Measurements from ENCODE around the gene PDLIM3.

Gene PDLIM3

GRCh38 chr4:185576314-185576961 is 41.1 kb upstream of the PDLIM3 start:
- Histone ChIP-seq H3K27me3 (ENCODE audit: insufficient read depth, low read length, poor library complexity) (no peaks in the 10 kb centered on the region), H3K79me2 (ENCODE audit: insufficient read depth, low read length) (no peaks in the 10 kb centered on the region), H2AFZ (ENCODE audit: low read depth, low read length) (no peak overlapping the region), H3K4me1 (ENCODE audit: insufficient read depth, low read length) (no peaks in the 10 kb centered on the region), H3K27ac (ENCODE audit: low read length) (no peak overlapping the region), H3K4me3 (ENCODE audit: low read depth in 1 of 2, low read length in 2 of 2) (no peak overlapping the region), H4K20me1 (ENCODE audit: insufficient read depth, low read length) (no peaks in the 10 kb centered on the region), H3K9me3 (ENCODE audit: insufficient read depth, low read length, severe bottlenecking) (no peaks in the 10 kb centered on the region), H3K36me3 (ENCODE audit: insufficient read depth, low read length) (no peaks in the 10 kb centered on the region), H3K4me2 (ENCODE audit: insufficient read depth, low read length) (no peak overlapping the region), H3K9ac (ENCODE audit: low read depth, low read length) (no peak overlapping the region)
- DNase-seq: no peak
- TF ChIP-seq CTCF (IDR thresholded peaks at IDR 0.05; ENCODE audit: borderline replicate concordance, extremely low read depth, low read length, poor library complexity, severe bottlenecking): no peak
- TF ChIP-seq EZH2 (IDR thresholded peaks at IDR 0.05; ENCODE audit: borderline replicate concordance, low read depth, low read length, severe bottlenecking): no peak
- ATAC-seq (ENCODE audit: insufficient read depth, low read depth): no peak

- H2AFZ ChIP-seq (ENCODE audit: low read depth, low read length): no peak overlapping the region
- TF ChIP-seq CTCF (IDR thresholded peaks at IDR 0.05; ENCODE audit: borderline replicate concordance, extremely low read depth, low read length, poor library complexity, severe bottlenecking) (no peak), EZH2 (IDR thresholded peaks at IDR 0.05; ENCODE audit: borderline replicate concordance, low read depth, low read length, severe bottlenecking) (no peak)
- H3K9ac ChIP-seq (ENCODE audit: low read depth, low read length): no peak overlapping the region
- no peak overlapping the region for H3K4me2 ChIP-seq (ENCODE audit: insufficient read depth, low read length)
- no peak for ATAC-seq (ENCODE audit: insufficient read depth, low read depth)
- no peaks in the 10 kb centered on the region for H3K4me1 ChIP-seq (ENCODE audit: insufficient read depth, low read length)
- DNase-seq: no peak
- no peaks in the 10 kb centered on the region for H3K79me2 ChIP-seq (ENCODE audit: insufficient read depth, low read length)
- H3K9me3 ChIP-seq (ENCODE audit: insufficient read depth, low read length, severe bottlenecking): no peaks in the 10 kb centered on the region
- H3K4me3 ChIP-seq (ENCODE audit: low read depth in 1 of 2, low read length in 2 of 2): no peak overlapping the region
- H3K27ac ChIP-seq (ENCODE audit: low read length): no peak overlapping the region
- H4K20me1 ChIP-seq (ENCODE audit: insufficient read depth, low read length): no peaks in the 10 kb centered on the region
- no peaks in the 10 kb centered on the region for H3K36me3 ChIP-seq (ENCODE audit: insufficient read depth, low read length)
- H3K27me3 ChIP-seq (ENCODE audit: insufficient read depth, low read length, poor library complexity): no peaks in the 10 kb centered on the region
Observed at GRCh38 chr4:185573651-185574199, 38.4 kb upstream of the PDLIM3 start.

GRCh38 chr4:185570727-185571126 is 35.4 kb upstream of the PDLIM3 start:
- H3K79me2 ChIP-seq (ENCODE audit: insufficient read depth, low read length): no peaks in the 10 kb centered on the region
- no peak overlapping the region for H2AFZ ChIP-seq (ENCODE audit: low read depth, low read length)
- no peak overlapping the region for H3K27ac ChIP-seq (ENCODE audit: low read length)
- ATAC-seq (ENCODE audit: insufficient read depth, low read depth): no peak
- H3K9ac ChIP-seq (ENCODE audit: low read depth, low read length): no peak overlapping the region
- DNase-seq: no peak
- no peaks in the 10 kb centered on the region for H3K4me1 ChIP-seq (ENCODE audit: insufficient read depth, low read length)
- no peaks in the 10 kb centered on the region for H3K36me3 ChIP-seq (ENCODE audit: insufficient read depth, low read length)
- no peaks in the 10 kb centered on the region for H4K20me1 ChIP-seq (ENCODE audit: insufficient read depth, low read length)
- no peak overlapping the region for H3K4me2 ChIP-seq (ENCODE audit: insufficient read depth, low read length)
- TF ChIP-seq CTCF (IDR thresholded peaks at IDR 0.05; ENCODE audit: borderline replicate concordance, extremely low read depth, low read length, poor library complexity, severe bottlenecking): no peak
- no peak for TF ChIP-seq EZH2 (IDR thresholded peaks at IDR 0.05; ENCODE audit: borderline replicate concordance, low read depth, low read length, severe bottlenecking)
- no peaks in the 10 kb centered on the region for H3K27me3 ChIP-seq (ENCODE audit: insufficient read depth, low read length, poor library complexity)
- no peak overlapping the region for H3K4me3 ChIP-seq (ENCODE audit: low read depth in 1 of 2, low read length in 2 of 2)
- H3K9me3 ChIP-seq (ENCODE audit: insufficient read depth, low read length, severe bottlenecking): no peaks in the 10 kb centered on the region

Measured in DND-41 (cell line).